ENCODE measurements around the gene DPEP1.

DNA sequence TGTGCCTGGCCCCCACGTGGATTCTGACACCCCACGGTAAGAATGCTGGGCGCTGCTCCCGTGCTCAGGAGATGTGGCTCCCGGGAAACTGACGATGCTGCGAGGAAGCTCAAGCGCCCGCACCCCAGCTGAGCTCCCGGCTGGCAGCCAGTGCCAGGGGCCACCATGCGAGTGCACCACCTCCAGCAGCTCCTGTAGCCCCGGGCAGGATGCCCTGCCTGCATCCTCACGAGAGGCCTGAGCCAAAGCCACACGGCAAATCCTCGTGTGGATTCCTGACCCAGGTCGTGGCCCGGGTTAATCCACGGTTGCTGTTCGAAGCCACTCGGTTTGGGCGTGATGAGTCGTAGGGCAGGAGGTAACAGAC is 11.6 kb upstream of the DPEP1 start:
- TF ChIP-seq EZH2 (IDR thresholded peaks at IDR 0.05; ENCODE audit: insufficient read depth, poor library complexity, severe bottlenecking) (no peak), EZH2phosphoT487 (IDR thresholded peaks at IDR 0.05; ENCODE audit: insufficient read depth, low read depth) (no peak)
